OCI-LY7 (cell line): ENCODE data around the gene SPESP1.

Source experiments
- EZH2phosphoT487 ChIP-seq: fragments of 200-600 bp; sonication (generic); IDR thresholded peaks from 2 replicates; pipeline ENCODE4 v1.6.1; 2018; ENCODE audit warnings: low read depth, borderline replicate concordance, mild to moderate bottlenecking, mixed run types, antibody characterized with exemption, low read length, moderate library complexity, mixed read lengths
- TF ChIP-seq, protein P1 (sequence below): fragments of 200-600 bp; sonication (generic); conservative IDR thresholded peaks from 2 replicates; pipeline ENCODE4 v1.5.1; 2014; ENCODE audit warnings: mild to moderate bottlenecking, antibody characterized with exemption, low read length, moderate library complexity, mixed read lengths

DNA sequence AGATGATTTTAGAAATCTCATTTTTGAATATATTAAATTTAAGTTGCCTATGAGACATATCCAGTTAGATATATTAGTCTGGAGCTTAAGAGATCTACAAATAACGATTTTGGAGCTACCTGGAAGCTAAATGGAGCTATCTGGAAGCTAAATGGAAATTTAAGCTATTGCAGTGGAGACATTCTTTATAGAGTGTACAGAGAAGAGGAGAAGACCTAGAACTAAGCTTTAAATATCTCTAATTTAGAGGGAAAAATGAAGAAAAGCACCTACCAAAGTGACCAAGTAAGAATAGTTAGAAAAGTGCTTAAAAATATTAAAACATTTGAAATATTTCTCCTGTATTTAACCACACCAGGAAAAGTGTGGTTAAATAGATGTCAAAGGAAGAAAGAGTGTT is 28.3 kb downstream of the SPESP1 start:
- TF ChIP-seq, protein P1, sequence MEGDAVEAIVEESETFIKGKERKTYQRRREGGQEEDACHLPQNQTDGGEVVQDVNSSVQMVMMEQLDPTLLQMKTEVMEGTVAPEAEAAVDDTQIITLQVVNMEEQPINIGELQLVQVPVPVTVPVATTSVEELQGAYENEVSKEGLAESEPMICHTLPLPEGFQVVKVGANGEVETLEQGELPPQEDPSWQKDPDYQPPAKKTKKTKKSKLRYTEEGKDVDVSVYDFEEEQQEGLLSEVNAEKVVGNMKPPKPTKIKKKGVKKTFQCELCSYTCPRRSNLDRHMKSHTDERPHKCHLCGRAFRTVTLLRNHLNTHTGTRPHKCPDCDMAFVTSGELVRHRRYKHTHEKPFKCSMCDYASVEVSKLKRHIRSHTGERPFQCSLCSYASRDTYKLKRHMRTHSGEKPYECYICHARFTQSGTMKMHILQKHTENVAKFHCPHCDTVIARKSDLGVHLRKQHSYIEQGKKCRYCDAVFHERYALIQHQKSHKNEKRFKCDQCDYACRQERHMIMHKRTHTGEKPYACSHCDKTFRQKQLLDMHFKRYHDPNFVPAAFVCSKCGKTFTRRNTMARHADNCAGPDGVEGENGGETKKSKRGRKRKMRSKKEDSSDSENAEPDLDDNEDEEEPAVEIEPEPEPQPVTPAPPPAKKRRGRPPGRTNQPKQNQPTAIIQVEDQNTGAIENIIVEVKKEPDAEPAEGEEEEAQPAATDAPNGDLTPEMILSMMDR = no peak
- no peak for TF ChIP-seq EZH2phosphoT487
